HG03103 (cell line): ENCODE results near the gene ADGRB3.
"Not testable (repeated sequence)": the region's sequence is repeated elsewhere in the genome, so short reads cannot be mapped to it uniquely, and the experiment has no call there.

Experiments used
- ATAC-seq: cut with Tn5 transposase; IDR thresholded peaks from one replicate; pipeline ENCODE4 v1.9.1; 2021; ENCODE audit warnings: low read depth; ENCODE audit not compliant: unreplicated experiment

The ADGRB3 gene

DNA sequence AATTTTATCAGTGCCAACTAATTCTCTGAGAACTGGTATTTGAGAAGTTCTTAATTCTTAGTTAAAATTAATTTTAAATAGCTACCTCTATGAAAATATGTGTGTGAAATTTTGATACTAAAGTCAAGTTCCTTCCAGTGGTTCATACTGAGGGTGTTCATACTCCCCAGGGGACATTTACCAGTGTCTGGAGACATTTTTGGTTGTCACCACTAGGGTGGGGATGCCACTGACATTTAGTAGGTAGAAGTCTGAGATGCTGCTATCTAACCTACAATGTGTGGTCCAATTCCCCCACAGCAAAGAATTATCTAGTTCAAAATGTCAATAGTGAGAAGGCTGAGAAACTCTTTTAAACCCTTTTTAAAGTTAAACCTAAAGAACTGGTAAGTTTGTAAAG lies 463.8 kb downstream of the ADGRB3 start:
- ATAC-seq: peak; percentile 61

GRCh38 chr6:69100772-69101171 lies 465.7 kb downstream of the ADGRB3 start:
- ATAC-seq: no peak

DNA sequence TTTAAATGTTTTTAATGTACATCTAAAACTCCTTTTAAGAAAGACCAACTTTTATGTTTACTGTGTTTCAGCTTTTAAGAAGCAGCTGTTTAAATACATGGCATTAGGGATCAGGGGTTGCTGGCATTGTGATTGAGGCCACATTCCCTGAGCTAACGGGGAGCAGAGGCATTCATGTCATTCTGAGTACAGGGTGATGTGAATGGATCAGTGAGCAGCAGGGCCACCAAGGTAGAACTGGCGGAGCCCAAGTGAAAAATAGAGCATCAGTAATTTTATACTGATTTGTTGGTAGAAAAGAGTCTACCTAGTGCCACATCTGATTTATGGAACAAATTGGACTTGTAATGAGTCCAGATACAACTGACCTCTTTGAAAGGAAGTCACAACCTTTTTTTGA lies 467.3 kb downstream of the ADGRB3 start:
- ATAC-seq: no peak

DNA sequence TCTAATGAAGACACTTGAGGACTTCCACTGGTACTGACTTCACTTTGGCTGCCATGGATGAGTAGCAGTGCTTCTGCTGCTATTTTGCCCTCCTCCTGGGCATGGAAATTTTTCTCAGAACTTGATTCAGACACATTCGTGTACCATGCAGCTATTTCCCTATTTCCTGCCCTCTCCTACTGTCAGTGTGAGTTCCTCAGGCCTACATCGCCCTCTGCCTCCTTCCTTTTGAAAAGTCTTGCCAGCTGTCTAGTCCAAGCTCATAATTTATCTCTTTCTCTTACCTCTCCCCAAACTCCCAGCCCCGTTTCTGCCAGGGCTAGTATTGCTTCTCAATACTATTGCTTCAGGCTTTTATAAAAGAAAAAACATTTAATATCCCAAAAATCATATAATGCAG lies 470.2 kb downstream of the ADGRB3 start:
- ATAC-seq: no peak

- ATAC-seq: no peak
Observed at GRCh38 chr6:69106511-69106910, 471.4 kb downstream of the ADGRB3 start.

DNA sequence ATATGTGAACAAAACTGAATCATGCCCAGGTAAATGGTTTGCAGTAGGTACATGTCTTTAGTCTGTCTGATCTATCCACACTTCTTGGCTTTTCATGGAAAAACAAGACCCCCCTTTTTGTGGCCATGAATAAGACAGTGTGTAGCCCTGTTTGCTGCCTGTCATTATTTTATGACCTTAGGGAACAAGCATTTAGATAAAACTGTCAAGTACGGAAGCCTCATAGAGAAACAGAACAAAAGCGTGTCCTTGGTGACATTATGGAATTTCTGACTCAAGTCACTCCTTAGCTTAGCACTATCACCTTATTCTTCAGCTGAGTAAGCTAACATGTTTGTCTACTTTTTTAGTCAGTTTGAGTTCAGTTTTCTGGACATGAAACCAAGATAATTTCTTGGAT lies 476.2 kb downstream of the ADGRB3 start:
- no peak for ATAC-seq

- ATAC-seq: no peak
Observed at GRCh38 chr6:69116658-69117057, 481.6 kb downstream of the ADGRB3 start.

- not testable (repeated sequence) for ATAC-seq
Observed at GRCh38 chr6:69121461-69122406, 486.7 kb downstream of the ADGRB3 start.

DNA sequence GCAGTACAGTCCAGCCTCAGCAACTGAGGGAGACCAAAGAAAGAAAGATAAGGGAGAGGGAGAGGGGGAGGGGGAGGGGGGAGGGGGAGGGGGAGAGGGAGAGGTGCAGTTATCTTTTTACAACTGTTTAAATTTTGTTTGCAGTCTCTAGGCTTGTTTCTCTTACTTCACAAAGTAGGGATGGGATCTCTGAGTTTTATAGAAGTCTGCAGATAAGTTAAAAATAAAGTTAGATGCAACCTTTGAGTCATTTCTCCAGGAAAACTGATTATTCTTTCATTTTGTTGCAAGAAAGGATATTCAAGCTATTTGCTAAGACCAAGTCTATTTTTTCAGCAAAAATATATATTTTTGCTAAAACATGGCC lies 487.3 kb downstream of the ADGRB3 start:
- ATAC-seq: no peak

DNA sequence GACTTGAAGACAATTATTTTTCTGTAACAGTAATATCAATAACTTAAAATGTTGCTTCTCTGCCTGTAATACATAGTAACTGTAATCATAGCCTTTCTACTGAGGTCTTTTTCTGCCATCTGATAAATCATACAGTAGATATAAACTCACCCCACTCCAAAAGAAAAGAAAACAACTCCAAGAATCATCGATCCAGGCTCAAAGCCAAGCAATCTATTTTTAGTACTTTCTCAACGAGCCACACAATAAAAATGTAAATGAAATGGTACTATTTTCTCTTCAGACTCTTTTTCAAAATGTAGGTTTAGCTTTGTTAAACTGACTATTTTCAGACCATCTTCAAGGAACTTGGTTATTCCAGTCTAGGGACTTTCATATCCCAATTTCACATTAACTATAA lies 493.3 kb downstream of the ADGRB3 start:
- ATAC-seq: no peak

DNA sequence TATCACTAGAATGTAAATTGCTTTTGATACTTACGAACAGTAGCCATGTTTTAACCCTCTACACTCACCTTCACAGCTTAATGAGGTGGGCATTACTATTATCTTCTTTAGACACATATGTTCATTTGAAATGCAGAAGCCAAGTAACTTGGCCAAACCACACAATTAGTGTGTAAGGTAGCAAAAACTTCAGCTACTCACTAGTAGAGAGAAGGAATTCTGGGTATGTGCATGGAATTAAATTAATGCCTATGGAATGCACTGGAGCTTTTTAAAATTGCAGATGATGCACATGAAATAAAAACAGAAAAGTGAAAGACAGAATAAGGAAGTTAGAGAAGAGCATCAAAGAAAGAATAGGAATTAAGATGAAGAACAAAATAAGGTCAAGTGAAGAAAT lies 494.0 kb downstream of the ADGRB3 start:
- no peak for ATAC-seq

GRCh38 chr6:69135927-69136326 lies 500.8 kb downstream of the ADGRB3 start:
- no peak for ATAC-seq

GRCh38 chr6:69138148-69138547 lies 503.1 kb downstream of the ADGRB3 start:
- ATAC-seq: no peak

- ATAC-seq: no peak
Observed at GRCh38 chr6:69138893-69139494, 503.9 kb downstream of the ADGRB3 start.

DNA sequence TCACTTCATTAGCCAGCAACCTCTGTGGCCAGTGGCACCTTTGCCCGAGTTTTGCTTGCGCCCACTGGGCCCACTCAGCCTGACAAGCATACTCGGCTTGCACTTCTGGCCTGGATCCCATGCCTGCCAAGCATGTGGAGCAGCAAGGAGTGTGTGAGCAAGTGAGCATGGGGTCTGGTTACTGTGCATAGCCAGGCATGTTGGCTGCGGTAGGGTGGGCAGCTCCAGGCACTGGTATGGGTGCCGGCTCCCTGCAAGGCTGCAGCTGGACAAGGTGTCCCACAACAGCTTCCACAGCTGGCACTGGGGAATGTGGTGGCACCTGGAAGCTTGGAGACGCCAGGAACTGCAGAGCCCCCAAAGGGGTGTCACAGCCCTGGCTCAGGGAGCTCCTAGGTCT lies 510.0 kb downstream of the ADGRB3 start:
- no peak for ATAC-seq

DNA sequence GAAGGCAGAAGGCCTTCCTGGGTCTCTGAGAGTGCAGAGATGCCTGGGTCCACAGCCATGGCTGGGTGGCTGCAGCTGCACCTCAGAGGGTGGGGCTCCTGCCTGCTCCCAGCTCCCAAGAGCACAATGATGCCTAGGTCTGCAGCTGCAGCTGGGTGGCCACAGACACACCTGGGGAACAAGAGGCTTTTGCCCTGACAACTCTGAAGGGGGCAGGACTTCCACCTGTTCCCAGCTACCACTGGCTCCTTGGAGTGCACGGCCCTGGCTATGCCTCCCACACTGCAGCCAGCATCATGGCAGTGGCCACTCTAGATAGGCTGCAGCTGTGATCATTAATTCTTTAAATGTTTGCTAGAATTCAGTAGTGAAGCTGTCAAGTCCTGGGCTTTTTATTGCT lies 511.3 kb downstream of the ADGRB3 start:
- ATAC-seq: no peak

GRCh38 chr6:69155467-69155866 lies 520.4 kb downstream of the ADGRB3 start:
- no peak for ATAC-seq

DNA sequence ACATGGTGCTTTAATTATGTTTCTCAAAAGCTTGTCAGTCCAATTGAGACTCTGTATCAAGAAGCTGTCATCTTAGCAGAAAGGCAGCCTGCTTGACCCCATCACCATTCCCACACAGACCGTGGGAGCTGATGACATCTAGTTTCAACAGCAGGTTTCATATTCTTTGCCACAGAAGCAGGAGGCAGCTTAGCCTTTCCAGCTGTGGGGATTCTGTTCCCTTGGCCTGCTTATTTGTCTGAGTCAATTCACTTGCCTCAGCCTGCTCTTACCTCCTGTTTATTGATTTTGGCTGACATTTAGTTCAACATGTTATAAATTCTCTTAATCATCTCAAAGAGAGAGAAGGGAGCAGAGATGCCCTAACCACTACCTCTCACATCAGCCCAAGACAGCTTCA lies 527.7 kb downstream of the ADGRB3 start:
- ATAC-seq: no peak

GRCh38 chr6:69164564-69165229 lies 529.6 kb downstream of the ADGRB3 start:
- ATAC-seq: no peak

- ATAC-seq: no peak
Observed at GRCh38 chr6:69179681-69180080, 544.6 kb downstream of the ADGRB3 start.

GRCh38 chr6:69180361-69181067 lies 545.4 kb downstream of the ADGRB3 start:
- ATAC-seq: no peak
